Colonic mucosa (tissue), 4 donors: ENCODE measurements around the gene CHD3. TPM values are rescaled to one million over a fixed set of nuclear protein-coding genes. Genes with fewer than 3 reads are reported as not detected.

ENCODE experiments used
- DNase-seq: peaks from one replicate; pipeline ENCODE4 v3.0.0-alpha.2; 2020
- H3K27ac ChIP-seq: fragments of 200-600 bp; one replicate; pipeline ENCODE4 v1.8.0; 2021
- H3K27me3 ChIP-seq: fragments of 200-600 bp; one replicate; pipeline ENCODE4 v1.8.0; 2021
- H3K36me3 ChIP-seq: fragments of 200-600 bp; one replicate; pipeline ENCODE4 v1.8.0; 2021
- H3K4me1 ChIP-seq: fragments of 200-600 bp; one replicate; pipeline ENCODE4 v1.8.0; 2021; ENCODE audit warnings: mild to moderate bottlenecking
- H3K4me3 ChIP-seq: fragments of 200-600 bp; one replicate; pipeline ENCODE4 v1.8.0; 2021
- H3K9ac ChIP-seq, 2 donors: one replicate each; pipeline ENCODE4 v1.7.0; 2013; ENCODE audit warnings: control low read depth in 2 of 2, low read depth in 2 of 2, low read length in 2 of 2
- H3K9me3 ChIP-seq: fragments of 200-600 bp; one replicate; pipeline ENCODE4 v1.8.0; 2021
- CTCF ChIP-seq: fragments of 200-600 bp; IDR thresholded peaks from one replicate; pipeline ENCODE4 v1.8.0; 2022; ENCODE audit warnings: antibody characterized with exemption, mild to moderate bottlenecking
- intact Hi-C: fragments of 100-400 bp; cut with DNase I; formaldehyde crosslinking; loops from one replicate; pipeline ENCODE4 v1.14.1; 2022
- total RNA-seq, 2 donors: library from RNA; stranded (reverse); fragmentation: NEBNext Ultra II Directional in 1 of 2; extraction: Animal tissue kit (Norgen Biotek cat#: 25700) in 1 of 2; gene quantifications; one replicate each; pipeline ENCODE4 v1.2.1, GENCODE V29; 2021
- donor health status: healthy.
- donor health status: DM: no; HTN: no; CAD: no.
- donor health status: DM: no; HTN: no; CAD: no.

Gene CHD3
- total RNA-seq, 2 donors from 2014 or later, result 56.3 to 108 TPM

- H3K27me3 ChIP-seq, result no peaks in the 10 kb centered on the region
- DNase-seq, result peak; percentile 76
- intact Hi-C loops, result no loop called here
- H3K27ac ChIP-seq, result peak overlapping the region; percentile 93
- H3K4me3 ChIP-seq, result peak overlapping the region; percentile 76
- no peaks in the 10 kb centered on the region for H3K9me3 ChIP-seq
- TF ChIP-seq CTCF, result no peak
- H3K36me3 ChIP-seq, result peaks cover 5% of the 10 kb centered on the region
- peak overlapping the region; percentile 60 to 97 for H3K9ac ChIP-seq
- peaks cover 43% of the 10 kb centered on the region for H3K4me1 ChIP-seq
These were observed 47.1 kb upstream of the CHD3 start for GRCh38 chr17:7841396-7841914.

GRCh38 chr17:7841915-7842379 is 46.6 kb upstream of the CHD3 start:
- no peak for TF ChIP-seq CTCF
- peak; percentile 94 for DNase-seq
- intact Hi-C loops, result no loop called here
- peaks cover 5% of the 10 kb centered on the region for H3K36me3 ChIP-seq
- H3K27ac ChIP-seq, result peak overlapping the region; percentile 93
- no peaks in the 10 kb centered on the region for H3K27me3 ChIP-seq
- H3K9me3 ChIP-seq, result no peaks in the 10 kb centered on the region
- peak overlapping the region; percentile 97 for H3K9ac ChIP-seq
- peaks cover 38% of the 10 kb centered on the region for H3K4me1 ChIP-seq
- H3K4me3 ChIP-seq, result peak overlapping the region; percentile 76

GRCh38 chr17:7842380-7843256 is 46.0 kb upstream of the CHD3 start:
- Histone ChIP-seq H3K27me3 (no peaks in the 10 kb centered on the region), H3K4me1 (peaks cover 31% of the 10 kb centered on the region), H3K36me3 (peaks cover 5% of the 10 kb centered on the region), H3K9ac (peak overlapping the region; percentile 97), H3K27ac (peak overlapping the region; percentile 93), H3K9me3 (no peaks in the 10 kb centered on the region), H3K4me3 (peak overlapping the region; percentile 76)
- TF ChIP-seq CTCF, result no peak
- peak; percentile 76 for DNase-seq
- intact Hi-C loops, result no loop called here

- H3K27ac ChIP-seq, result peak overlapping the region; percentile 93
- no peak for DNase-seq
- peak overlapping the region; percentile 76 for H3K4me3 ChIP-seq
- peaks cover 5% of the 10 kb centered on the region for H3K36me3 ChIP-seq
- no peak for TF ChIP-seq CTCF
- H3K9me3 ChIP-seq, result no peaks in the 10 kb centered on the region
- H3K9ac ChIP-seq, result peak overlapping the region; percentile 97
- peaks cover 29% of the 10 kb centered on the region for H3K4me1 ChIP-seq
- intact Hi-C loops, result no loop called here
- no peaks in the 10 kb centered on the region for H3K27me3 ChIP-seq
These were observed 45.4 kb upstream of the CHD3 start for GRCh38 chr17:7843257-7843535.

GRCh38 chr17:7843536-7844291 is 44.9 kb upstream of the CHD3 start:
- peak; percentile 91 for DNase-seq
- Histone ChIP-seq H3K36me3 (peaks cover 5% of the 10 kb centered on the region), H3K27ac (peak overlapping the region; percentile 93), H3K27me3 (no peaks in the 10 kb centered on the region), H3K9me3 (no peaks in the 10 kb centered on the region), H3K4me3 (peak overlapping the region; percentile 76), H3K4me1 (peaks cover 26% of the 10 kb centered on the region), H3K9ac (peak overlapping the region; percentile 97)
- intact Hi-C loops, result no loop called here
- TF ChIP-seq CTCF, result no peak
